K562 (cell line): ENCODE results near the gene GCNT3. TPM values are rescaled to one million over a fixed set of nuclear protein-coding genes. Genes with fewer than 3 reads are reported as not detected.

Source experiments
- GABPA ChIP-seq: fragments of 200-800 bp; sonication (Bioruptor generic); conservative IDR thresholded peaks from 2 replicates; pipeline ENCODE4 v1.6.1; 2016; ENCODE audit warnings: low read depth, missing genetic modification characterization, missing compliant biosample characterization
- HBP1 ChIP-seq: fragments of 450-650 bp; formaldehyde crosslinking; IDR thresholded peaks from 2 replicates; pipeline ENCODE4 v1.4.0; 2022; ENCODE audit warnings: missing genetic modification characterization
- NUFIP1 ChIP-seq: fragments of 450-650 bp; IDR thresholded peaks from 2 replicates; pipeline ENCODE4 v1.6.1; 2018; ENCODE audit not compliant: partially characterized antibody
- POLR2H ChIP-seq: IDR thresholded peaks from 2 replicates; pipeline ENCODE4 v1.6.1; 2016; ENCODE audit warnings: missing genetic modification characterization, low read depth, mild to moderate bottlenecking, control low read depth, missing compliant biosample characterization, moderate library complexity
- RBFOX2 ChIP-seq: fragments of 200-400 bp; formaldehyde crosslinking; IDR thresholded peaks from 2 replicates; pipeline ENCODE4 v1.6.1; 2017; ENCODE audit warnings: low read depth, mild to moderate bottlenecking, low read length, moderate library complexity
- polyA plus RNA-seq, 8 experiments: library from polyadenylated mRNA; depleted of rRNA in 4 of 8; stranded (reverse) in 5 of 8; unstranded in 3 of 8; fragments of >200 nt; fragmentation: Nextera tagmentation in 2 of 8; fragmentation: Illumina TruSeq in 1 of 8; extraction: Ambion mirVana in 2 of 8; extraction: Trizol in 1 of 8; gene quantifications; 2 replicates each; pipeline versions ENCODE4 v1.2.1 to v1.2.3, GENCODE V29; 2011 to 2014; ENCODE audit warnings: inconsistent platforms in 1 of 8, missing spikeins in 1 of 8
- total RNA-seq, 7 experiments: library from RNA; depleted of rRNA in 6 of 7; stranded (reverse); fragments of >200 nt in 6 of 7; fragmentation: Illumina TruSeq in 2 of 7; extraction: Trizol in 2 of 7; gene quantifications; 2 replicates each; pipeline versions ENCODE4 v1.2.1 to v1.2.3, GENCODE V29; 2011 to 2021; ENCODE audit warnings: low replicate concordance in 1 of 7
- TF ChIP-seq, protein P1 (sequence below): fragments of 450-650 bp; IDR thresholded peaks from 2 replicates; pipeline ENCODE4 v1.6.1; 2016; ENCODE audit warnings: mild to moderate bottlenecking, moderate library complexity
- TF ChIP-seq, protein P2 (sequence below): fragments of 450-650 bp; IDR thresholded peaks from 2 replicates; pipeline ENCODE4 v1.7.1; 2018; ENCODE audit warnings: mild to moderate bottlenecking, low read depth; ENCODE audit not compliant: partially characterized antibody
- TF ChIP-seq, protein P3 (sequence below): sonication (generic); formaldehyde crosslinking; IDR thresholded peaks from 2 replicates; pipeline ENCODE4 v1.8.0; 2022; ENCODE audit warnings: mild to moderate bottlenecking, low read depth, missing genetic modification reagents

GCNT3 gene
- total and polyA plus RNA-seq, 9 of the 15 experiments (the other 6 are each of a cell fraction or from before 2014, with no cell fraction given), result 0.07 to 0.35 (median 0.11) TPM; not detected in 4

DNA sequence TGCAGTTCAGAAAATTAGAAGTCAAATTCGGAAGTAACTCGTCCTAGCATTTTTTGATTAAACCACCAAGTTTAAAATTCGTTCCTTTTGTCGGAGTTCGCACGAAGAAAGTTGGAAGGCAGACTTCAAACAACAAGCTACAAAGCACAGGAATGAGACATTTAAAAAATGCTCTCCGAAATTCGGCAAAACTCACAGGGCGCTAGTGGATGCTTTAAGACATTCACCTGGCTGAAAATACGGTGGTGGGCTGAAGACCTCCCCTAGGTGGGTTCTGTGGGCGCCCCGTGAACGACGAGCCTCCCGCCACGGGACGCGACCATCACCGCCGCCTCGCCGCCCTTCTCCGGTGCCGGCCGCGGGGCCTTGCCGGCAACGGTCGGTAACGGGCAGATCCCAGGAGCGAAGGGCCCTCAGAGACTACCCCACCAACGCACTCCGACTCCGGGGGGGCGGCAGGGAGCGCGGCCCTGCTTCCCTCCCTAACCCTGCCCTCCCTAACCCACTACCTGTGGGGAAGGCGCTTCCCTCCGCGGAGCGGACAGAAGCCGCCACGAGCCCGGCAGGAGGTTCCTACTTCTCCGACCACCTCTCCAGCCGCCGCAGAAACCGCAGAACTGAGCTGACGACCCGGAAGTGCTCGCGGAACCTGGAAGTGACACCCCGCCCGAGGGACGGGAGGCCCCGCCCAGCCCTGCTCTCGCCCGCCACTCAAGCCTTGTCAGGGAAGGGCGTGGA lies 45.5 kb downstream of the GCNT3 start, which contains the start of gene GTF2A2 (continued):
- TF ChIP-seq GABPA (tag) (peak; percentile 97), NUFIP1 (no peak), POLR2H (tag) (peak; percentile 64), RBFOX2 (peak; percentile 98), HBP1 (no peak)
- TF ChIP-seq, protein P1, sequence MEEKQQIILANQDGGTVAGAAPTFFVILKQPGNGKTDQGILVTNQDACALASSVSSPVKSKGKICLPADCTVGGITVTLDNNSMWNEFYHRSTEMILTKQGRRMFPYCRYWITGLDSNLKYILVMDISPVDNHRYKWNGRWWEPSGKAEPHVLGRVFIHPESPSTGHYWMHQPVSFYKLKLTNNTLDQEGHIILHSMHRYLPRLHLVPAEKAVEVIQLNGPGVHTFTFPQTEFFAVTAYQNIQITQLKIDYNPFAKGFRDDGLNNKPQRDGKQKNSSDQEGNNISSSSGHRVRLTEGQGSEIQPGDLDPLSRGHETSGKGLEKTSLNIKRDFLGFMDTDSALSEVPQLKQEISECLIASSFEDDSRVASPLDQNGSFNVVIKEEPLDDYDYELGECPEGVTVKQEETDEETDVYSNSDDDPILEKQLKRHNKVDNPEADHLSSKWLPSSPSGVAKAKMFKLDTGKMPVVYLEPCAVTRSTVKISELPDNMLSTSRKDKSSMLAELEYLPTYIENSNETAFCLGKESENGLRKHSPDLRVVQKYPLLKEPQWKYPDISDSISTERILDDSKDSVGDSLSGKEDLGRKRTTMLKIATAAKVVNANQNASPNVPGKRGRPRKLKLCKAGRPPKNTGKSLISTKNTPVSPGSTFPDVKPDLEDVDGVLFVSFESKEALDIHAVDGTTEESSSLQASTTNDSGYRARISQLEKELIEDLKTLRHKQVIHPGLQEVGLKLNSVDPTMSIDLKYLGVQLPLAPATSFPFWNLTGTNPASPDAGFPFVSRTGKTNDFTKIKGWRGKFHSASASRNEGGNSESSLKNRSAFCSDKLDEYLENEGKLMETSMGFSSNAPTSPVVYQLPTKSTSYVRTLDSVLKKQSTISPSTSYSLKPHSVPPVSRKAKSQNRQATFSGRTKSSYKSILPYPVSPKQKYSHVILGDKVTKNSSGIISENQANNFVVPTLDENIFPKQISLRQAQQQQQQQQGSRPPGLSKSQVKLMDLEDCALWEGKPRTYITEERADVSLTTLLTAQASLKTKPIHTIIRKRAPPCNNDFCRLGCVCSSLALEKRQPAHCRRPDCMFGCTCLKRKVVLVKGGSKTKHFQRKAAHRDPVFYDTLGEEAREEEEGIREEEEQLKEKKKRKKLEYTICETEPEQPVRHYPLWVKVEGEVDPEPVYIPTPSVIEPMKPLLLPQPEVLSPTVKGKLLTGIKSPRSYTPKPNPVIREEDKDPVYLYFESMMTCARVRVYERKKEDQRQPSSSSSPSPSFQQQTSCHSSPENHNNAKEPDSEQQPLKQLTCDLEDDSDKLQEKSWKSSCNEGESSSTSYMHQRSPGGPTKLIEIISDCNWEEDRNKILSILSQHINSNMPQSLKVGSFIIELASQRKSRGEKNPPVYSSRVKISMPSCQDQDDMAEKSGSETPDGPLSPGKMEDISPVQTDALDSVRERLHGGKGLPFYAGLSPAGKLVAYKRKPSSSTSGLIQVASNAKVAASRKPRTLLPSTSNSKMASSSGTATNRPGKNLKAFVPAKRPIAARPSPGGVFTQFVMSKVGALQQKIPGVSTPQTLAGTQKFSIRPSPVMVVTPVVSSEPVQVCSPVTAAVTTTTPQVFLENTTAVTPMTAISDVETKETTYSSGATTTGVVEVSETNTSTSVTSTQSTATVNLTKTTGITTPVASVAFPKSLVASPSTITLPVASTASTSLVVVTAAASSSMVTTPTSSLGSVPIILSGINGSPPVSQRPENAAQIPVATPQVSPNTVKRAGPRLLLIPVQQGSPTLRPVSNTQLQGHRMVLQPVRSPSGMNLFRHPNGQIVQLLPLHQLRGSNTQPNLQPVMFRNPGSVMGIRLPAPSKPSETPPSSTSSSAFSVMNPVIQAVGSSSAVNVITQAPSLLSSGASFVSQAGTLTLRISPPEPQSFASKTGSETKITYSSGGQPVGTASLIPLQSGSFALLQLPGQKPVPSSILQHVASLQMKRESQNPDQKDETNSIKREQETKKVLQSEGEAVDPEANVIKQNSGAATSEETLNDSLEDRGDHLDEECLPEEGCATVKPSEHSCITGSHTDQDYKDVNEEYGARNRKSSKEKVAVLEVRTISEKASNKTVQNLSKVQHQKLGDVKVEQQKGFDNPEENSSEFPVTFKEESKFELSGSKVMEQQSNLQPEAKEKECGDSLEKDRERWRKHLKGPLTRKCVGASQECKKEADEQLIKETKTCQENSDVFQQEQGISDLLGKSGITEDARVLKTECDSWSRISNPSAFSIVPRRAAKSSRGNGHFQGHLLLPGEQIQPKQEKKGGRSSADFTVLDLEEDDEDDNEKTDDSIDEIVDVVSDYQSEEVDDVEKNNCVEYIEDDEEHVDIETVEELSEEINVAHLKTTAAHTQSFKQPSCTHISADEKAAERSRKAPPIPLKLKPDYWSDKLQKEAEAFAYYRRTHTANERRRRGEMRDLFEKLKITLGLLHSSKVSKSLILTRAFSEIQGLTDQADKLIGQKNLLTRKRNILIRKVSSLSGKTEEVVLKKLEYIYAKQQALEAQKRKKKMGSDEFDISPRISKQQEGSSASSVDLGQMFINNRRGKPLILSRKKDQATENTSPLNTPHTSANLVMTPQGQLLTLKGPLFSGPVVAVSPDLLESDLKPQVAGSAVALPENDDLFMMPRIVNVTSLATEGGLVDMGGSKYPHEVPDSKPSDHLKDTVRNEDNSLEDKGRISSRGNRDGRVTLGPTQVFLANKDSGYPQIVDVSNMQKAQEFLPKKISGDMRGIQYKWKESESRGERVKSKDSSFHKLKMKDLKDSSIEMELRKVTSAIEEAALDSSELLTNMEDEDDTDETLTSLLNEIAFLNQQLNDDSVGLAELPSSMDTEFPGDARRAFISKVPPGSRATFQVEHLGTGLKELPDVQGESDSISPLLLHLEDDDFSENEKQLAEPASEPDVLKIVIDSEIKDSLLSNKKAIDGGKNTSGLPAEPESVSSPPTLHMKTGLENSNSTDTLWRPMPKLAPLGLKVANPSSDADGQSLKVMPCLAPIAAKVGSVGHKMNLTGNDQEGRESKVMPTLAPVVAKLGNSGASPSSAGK, result peak; percentile 88
- TF ChIP-seq, protein P2, sequence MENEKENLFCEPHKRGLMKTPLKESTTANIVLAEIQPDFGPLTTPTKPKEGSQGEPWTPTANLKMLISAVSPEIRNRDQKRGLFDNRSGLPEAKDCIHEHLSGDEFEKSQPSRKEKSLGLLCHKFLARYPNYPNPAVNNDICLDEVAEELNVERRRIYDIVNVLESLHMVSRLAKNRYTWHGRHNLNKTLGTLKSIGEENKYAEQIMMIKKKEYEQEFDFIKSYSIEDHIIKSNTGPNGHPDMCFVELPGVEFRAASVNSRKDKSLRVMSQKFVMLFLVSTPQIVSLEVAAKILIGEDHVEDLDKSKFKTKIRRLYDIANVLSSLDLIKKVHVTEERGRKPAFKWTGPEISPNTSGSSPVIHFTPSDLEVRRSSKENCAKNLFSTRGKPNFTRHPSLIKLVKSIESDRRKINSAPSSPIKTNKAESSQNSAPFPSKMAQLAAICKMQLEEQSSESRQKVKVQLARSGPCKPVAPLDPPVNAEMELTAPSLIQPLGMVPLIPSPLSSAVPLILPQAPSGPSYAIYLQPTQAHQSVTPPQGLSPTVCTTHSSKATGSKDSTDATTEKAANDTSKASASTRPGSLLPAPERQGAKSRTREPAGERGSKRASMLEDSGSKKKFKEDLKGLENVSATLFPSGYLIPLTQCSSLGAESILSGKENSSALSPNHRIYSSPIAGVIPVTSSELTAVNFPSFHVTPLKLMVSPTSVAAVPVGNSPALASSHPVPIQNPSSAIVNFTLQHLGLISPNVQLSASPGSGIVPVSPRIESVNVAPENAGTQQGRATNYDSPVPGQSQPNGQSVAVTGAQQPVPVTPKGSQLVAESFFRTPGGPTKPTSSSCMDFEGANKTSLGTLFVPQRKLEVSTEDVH, result peak; percentile 77
- TF ChIP-seq, protein P3, sequence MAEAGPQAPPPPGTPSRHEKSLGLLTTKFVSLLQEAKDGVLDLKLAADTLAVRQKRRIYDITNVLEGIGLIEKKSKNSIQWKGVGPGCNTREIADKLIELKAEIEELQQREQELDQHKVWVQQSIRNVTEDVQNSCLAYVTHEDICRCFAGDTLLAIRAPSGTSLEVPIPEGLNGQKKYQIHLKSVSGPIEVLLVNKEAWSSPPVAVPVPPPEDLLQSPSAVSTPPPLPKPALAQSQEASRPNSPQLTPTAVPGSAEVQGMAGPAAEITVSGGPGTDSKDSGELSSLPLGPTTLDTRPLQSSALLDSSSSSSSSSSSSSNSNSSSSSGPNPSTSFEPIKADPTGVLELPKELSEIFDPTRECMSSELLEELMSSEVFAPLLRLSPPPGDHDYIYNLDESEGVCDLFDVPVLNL, result 0 out of 2 replicates have a peak, but pooled peaks have one; percentile 55
